Transverse colon (tissue), 4 donors: ENCODE data around the gene RASSF7.

Source experiments
- POLR2A ChIP-seq: fragments of 450-650 bp; IDR thresholded peaks from one replicate; pipeline ENCODE4 v1.6.1; 2016; ENCODE audit warnings: antibody characterized with exemption, mild to moderate bottlenecking, moderate library complexity
- POLR2AphosphoS5 ChIP-seq, 3 donors: sonication (generic); formaldehyde crosslinking; IDR thresholded peaks; one replicate each; pipeline ENCODE4 v1.6.1; 2016; ENCODE audit warnings: antibody characterized with exemption in 3 of 3
- TF ChIP-seq, protein P1 (sequence below), 5 experiments: fragments of 200-600 bp in 3 of 5; fragments of 450-650 bp in 2 of 5; sonication (generic) in 3 of 5; IDR thresholded peaks; 1 replicate in 2 of 5; 2 replicates in 3 of 5; pipeline ENCODE4 v1.5.1; 2016 to 2017; ENCODE audit warnings: antibody characterized with exemption in 5 of 5, inconsistent platforms in 3 of 5, mild to moderate bottlenecking in 2 of 5, moderate library complexity in 1 of 5

- TF ChIP-seq, protein P1, sequence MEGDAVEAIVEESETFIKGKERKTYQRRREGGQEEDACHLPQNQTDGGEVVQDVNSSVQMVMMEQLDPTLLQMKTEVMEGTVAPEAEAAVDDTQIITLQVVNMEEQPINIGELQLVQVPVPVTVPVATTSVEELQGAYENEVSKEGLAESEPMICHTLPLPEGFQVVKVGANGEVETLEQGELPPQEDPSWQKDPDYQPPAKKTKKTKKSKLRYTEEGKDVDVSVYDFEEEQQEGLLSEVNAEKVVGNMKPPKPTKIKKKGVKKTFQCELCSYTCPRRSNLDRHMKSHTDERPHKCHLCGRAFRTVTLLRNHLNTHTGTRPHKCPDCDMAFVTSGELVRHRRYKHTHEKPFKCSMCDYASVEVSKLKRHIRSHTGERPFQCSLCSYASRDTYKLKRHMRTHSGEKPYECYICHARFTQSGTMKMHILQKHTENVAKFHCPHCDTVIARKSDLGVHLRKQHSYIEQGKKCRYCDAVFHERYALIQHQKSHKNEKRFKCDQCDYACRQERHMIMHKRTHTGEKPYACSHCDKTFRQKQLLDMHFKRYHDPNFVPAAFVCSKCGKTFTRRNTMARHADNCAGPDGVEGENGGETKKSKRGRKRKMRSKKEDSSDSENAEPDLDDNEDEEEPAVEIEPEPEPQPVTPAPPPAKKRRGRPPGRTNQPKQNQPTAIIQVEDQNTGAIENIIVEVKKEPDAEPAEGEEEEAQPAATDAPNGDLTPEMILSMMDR (IDR thresholded peaks at IDR 0.05): no peak
- TF ChIP-seq POLR2A (no peak), POLR2AphosphoS5 (IDR thresholded peaks at IDR 0.05) (no peak)
Observed at GRCh38 chr11:563812-564578, 3.2 kb downstream of the RASSF7 start.
